Measurements from ENCODE around the gene GTF2F1. TPM values are rescaled to one million over a fixed set of nuclear protein-coding genes. Genes with fewer than 3 reads are reported as not detected.
"Not testable (repeated sequence)": the region's sequence is repeated elsewhere in the genome, so short reads cannot be mapped to it uniquely, and the experiment has no call there.

Gene GTF2F1
- total and polyA plus RNA-seq, 5 donors = 30.8 to 39.8 (median 33.8) TPM

GRCh38 chr19:6402837-6403608, 10.1 kb upstream of the GTF2F1 start:
- intact Hi-C loops (cut with DNase I) = no loop called here
- H3K27ac ChIP-seq (ENCODE audit: low read length) = no peak overlapping the region
- whole genome bisulfite sequencing = 52% methylated on average over 22 of the region's 22 CpGs
- H3K4me3 ChIP-seq (ENCODE audit: low read length) = no peak overlapping the region
- H3K27me3 ChIP-seq (ENCODE audit: control insufficient read depth, insufficient read depth) = no peaks in the 10 kb centered on the region
- H3K4me1 ChIP-seq (ENCODE audit: control insufficient read depth, insufficient read depth, low read length) = no peaks in the 10 kb centered on the region
- ATAC-seq (peak; percentile 63 to 69), DNase-seq (peak in 2 of 3 donors; percentile 76 to 81)
- H3K9me3 ChIP-seq (ENCODE audit: control insufficient read depth, low read length) = no peaks in the 10 kb centered on the region

DNA sequence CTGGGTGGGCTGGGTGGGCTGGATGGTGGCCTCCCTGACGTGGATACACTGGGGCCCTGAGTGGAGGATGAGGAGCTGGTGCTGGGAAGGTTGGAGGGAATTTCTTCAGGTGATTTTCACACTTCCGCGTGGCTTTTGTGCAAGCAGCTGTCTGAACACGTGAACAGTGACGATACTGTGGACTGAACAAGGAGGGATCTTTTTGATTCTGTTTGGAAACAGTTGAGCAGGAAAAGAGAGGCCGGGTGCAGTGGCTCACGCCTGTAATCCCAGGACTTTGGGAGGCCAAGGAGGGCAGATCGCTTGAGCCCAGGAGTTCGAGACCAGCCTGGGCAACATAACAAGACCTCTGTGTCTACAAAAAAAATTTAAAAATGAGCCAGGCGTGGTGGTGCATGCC, 9.1 kb upstream of the GTF2F1 start:
- no peak for ATAC-seq
- no peak overlapping the region for H3K4me3 ChIP-seq (ENCODE audit: low read length)
- no peaks in the 10 kb centered on the region for H3K4me1 ChIP-seq (ENCODE audit: control insufficient read depth, insufficient read depth, low read length)
- H3K9me3 ChIP-seq (ENCODE audit: control insufficient read depth, low read length) = no peaks in the 10 kb centered on the region
- no peaks in the 10 kb centered on the region for H3K27me3 ChIP-seq (ENCODE audit: control insufficient read depth, insufficient read depth)
- no peak overlapping the region for H3K27ac ChIP-seq (ENCODE audit: low read length)
- intact Hi-C loops (cut with DNase I) = no loop called here
- 91% methylated on average over 10 of the region's 10 CpGs for WGBS
- no peak for DNase-seq

DNA sequence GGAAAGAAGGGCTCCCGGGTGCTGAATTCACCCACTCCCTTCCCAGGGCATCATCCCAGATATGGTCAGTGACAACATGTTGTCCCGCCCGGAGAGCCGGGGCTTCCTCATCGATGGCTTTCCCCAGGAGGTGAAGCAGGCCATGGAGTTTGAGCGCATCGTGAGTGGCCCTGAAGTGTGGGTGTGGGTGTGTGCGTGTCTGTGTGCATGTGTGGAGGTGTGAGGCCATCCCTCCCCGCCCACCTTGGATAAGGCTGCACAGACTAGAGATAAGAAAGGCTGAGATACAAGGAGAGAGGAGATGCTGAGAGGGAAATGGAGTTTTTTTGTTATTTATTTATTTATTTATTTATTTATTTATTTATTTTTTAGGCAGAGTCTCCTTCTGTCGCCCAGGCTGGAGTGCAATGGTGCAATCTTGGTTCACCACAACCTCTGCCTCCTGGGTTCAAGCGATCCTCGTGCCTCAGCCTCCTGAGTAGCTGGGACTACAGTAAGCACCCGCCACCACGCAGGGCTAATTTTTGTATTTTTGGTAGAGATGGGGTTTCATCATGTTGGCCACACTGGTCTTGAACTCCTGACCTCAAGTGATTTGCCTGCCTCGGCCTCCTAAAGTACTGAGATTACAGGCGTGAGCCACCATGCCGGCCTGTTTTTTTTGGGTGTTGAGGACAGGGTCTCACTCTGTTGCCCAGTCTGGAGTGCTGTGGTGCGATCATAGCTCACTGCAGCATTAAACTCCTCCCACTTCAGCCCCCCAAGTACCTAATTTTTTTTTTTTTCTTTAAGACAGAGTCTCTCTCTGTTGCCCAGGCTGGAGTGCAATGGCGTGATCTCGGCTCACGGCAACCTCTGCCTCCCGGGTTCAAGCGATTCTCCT, 7.3 kb upstream of the GTF2F1 start:
- H3K4me1 ChIP-seq (ENCODE audit: control insufficient read depth, insufficient read depth, low read length); DNase-seq; H3K4me3 ChIP-seq (ENCODE audit: low read length); ATAC-seq; H3K27me3 ChIP-seq (ENCODE audit: control insufficient read depth, insufficient read depth); intact Hi-C loops (cut with DNase I); H3K27ac ChIP-seq (ENCODE audit: low read length); H3K9me3 ChIP-seq (ENCODE audit: control insufficient read depth, low read length): not testable (repeated sequence)
- WGBS = 91% methylated on average over 23 of the region's 23 CpGs

GRCh38 chr19:6396305-6396704, 3.3 kb upstream of the GTF2F1 start:
- no peak for ATAC-seq
- 92% methylated on average over 12 of the region's 12 CpGs for WGBS

GRCh38 chr19:6394831-6395230, 1.9 kb upstream of the GTF2F1 start:
- Histone ChIP-seq H3K4me3 (ENCODE audit: low read length) (no peak overlapping the region), H3K4me1 (ENCODE audit: control insufficient read depth, insufficient read depth, low read length) (peaks cover 4% of the 10 kb centered on the region), H3K9me3 (ENCODE audit: control insufficient read depth, low read length) (no peaks in the 10 kb centered on the region), H3K27ac (ENCODE audit: low read length) (no peak overlapping the region), H3K27me3 (ENCODE audit: control insufficient read depth, insufficient read depth) (no peaks in the 10 kb centered on the region)
- DNase-seq (no peak), ATAC-seq (no peak)
- intact Hi-C loops (cut with DNase I) = no loop called here
- WGBS = 89% methylated on average over 3 of the region's 3 CpGs

More at GRCh38 chr19:6396305-6396704, 3.3 kb upstream of the GTF2F1 start:
- no peak overlapping the region for H3K27ac ChIP-seq (ENCODE audit: low read length)
- peak in 1 of 3 donors; percentile 32 for DNase-seq
- intact Hi-C loops (cut with DNase I) = no loop called here
- H3K9me3 ChIP-seq (ENCODE audit: control insufficient read depth, low read length) = no peaks in the 10 kb centered on the region
- H3K4me1 ChIP-seq (ENCODE audit: control insufficient read depth, insufficient read depth, low read length) = peaks cover 4% of the 10 kb centered on the region
- H3K27me3 ChIP-seq (ENCODE audit: control insufficient read depth, insufficient read depth) = no peaks in the 10 kb centered on the region
- H3K4me3 ChIP-seq (ENCODE audit: low read length) = no peak overlapping the region

DNA sequence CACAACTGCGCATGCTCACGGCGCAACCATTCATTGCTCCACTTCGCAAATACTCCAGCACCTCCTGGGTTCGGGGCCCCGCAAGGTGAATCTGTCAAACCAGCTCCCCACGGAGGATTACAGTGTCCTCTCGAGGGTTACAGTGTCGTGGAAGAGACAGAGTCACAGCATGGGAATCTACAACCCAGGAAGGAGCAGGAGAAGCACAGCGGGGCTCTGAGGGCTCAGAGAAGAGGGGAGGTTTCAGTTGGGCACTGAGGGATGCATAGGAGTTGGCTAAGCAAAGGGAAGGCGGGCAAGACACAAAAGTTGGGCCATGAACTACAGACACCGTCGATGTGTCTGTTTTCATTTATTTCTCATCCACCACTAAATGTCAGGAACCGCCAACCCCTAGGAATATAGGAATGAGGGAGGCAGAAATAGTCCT, 1.0 kb upstream of the GTF2F1 start:
- no peaks in the 10 kb centered on the region for H3K9me3 ChIP-seq (ENCODE audit: control insufficient read depth, low read length)
- H3K4me1 ChIP-seq (ENCODE audit: control insufficient read depth, insufficient read depth, low read length) = peaks cover 4% of the 10 kb centered on the region
- intact Hi-C loops (cut with DNase I) = no loop called here
- peak overlapping the region; percentile 61 for H3K27ac ChIP-seq (ENCODE audit: low read length)
- DNase-seq = no peak
- WGBS = 28% methylated on average over 14 of the region's 14 CpGs
- ATAC-seq = no peak
- peak overlapping the region; percentile 76 for H3K4me3 ChIP-seq (ENCODE audit: low read length)
- no peaks in the 10 kb centered on the region for H3K27me3 ChIP-seq (ENCODE audit: control insufficient read depth, insufficient read depth)

- intact Hi-C loops (cut with DNase I) = no loop called here
- ATAC-seq (no peak), DNase-seq (no peak)
- H3K27me3 ChIP-seq (ENCODE audit: control insufficient read depth, insufficient read depth) = no peaks in the 10 kb centered on the region
- H3K4me3 ChIP-seq (ENCODE audit: low read length) = peak overlapping the region; percentile 76
- no peaks in the 10 kb centered on the region for H3K9me3 ChIP-seq (ENCODE audit: control insufficient read depth, low read length)
- peaks cover 4% of the 10 kb centered on the region for H3K4me1 ChIP-seq (ENCODE audit: control insufficient read depth, insufficient read depth, low read length)
- WGBS = 7% methylated on average over 30 of the region's 30 CpGs
- peak overlapping the region; percentile 61 for H3K27ac ChIP-seq (ENCODE audit: low read length)
Measured at GRCh38 chr19:6392221-6393073, 517 bp downstream of the GTF2F1 start.

DNA sequence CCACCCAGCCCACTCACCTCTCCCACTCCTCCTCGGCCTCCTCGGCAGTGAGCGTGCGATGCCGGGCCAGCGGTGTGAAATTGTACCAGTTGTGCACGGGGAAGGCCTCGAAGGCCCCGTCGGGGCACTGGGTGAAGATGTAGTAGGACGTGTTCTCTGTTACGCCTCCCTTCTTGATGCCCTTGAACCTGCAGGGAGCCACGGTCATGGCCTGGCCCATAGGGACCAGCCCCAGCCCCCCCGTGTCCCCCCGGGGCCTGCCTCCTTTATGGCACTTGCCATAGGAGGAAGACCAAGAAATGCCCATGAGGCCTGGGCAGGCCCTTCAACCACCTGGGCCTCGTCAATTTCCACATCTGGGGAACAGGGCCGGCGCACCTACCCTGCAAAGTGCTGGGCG, 5.6 kb downstream of the GTF2F1 start:
- H3K27me3 ChIP-seq (ENCODE audit: control insufficient read depth, insufficient read depth) = no peaks in the 10 kb centered on the region
- peaks cover 3% of the 10 kb centered on the region for H3K4me1 ChIP-seq (ENCODE audit: control insufficient read depth, insufficient read depth, low read length)
- ATAC-seq (no peak), DNase-seq (no peak)
- H3K27ac ChIP-seq (ENCODE audit: low read length) = no peak overlapping the region
- H3K9me3 ChIP-seq (ENCODE audit: control insufficient read depth, low read length) = no peaks in the 10 kb centered on the region
- 95% methylated on average over 19 of the region's 19 CpGs for WGBS
- no peak overlapping the region for H3K4me3 ChIP-seq (ENCODE audit: low read length)
- intact Hi-C loops (cut with DNase I) = no loop called here

- Histone ChIP-seq H3K27me3 (ENCODE audit: control insufficient read depth, insufficient read depth) (no peaks in the 10 kb centered on the region), H3K4me3 (ENCODE audit: low read length) (no peak overlapping the region), H3K9me3 (ENCODE audit: control insufficient read depth, low read length) (no peaks in the 10 kb centered on the region), H3K27ac (ENCODE audit: low read length) (no peak overlapping the region), H3K4me1 (ENCODE audit: control insufficient read depth, insufficient read depth, low read length) (no peaks in the 10 kb centered on the region)
- ATAC-seq (no peak), DNase-seq (no peak)
- intact Hi-C loops (cut with DNase I) = no loop called here
- 96% methylated on average over 4 of the region's 4 CpGs for WGBS
Measured at GRCh38 chr19:6384381-6384780, 8.6 kb downstream of the GTF2F1 start.

- Histone ChIP-seq H3K9me3 (ENCODE audit: control insufficient read depth, low read length) (no peaks in the 10 kb centered on the region), H3K4me3 (ENCODE audit: low read length) (no peak overlapping the region), H3K27me3 (ENCODE audit: control insufficient read depth, insufficient read depth) (no peaks in the 10 kb centered on the region), H3K4me1 (ENCODE audit: control insufficient read depth, insufficient read depth, low read length) (no peaks in the 10 kb centered on the region), H3K27ac (ENCODE audit: low read length) (no peak overlapping the region)
- 94% methylated on average over 19 of the region's 19 CpGs for WGBS
- ATAC-seq = no peak
- intact Hi-C loops (cut with DNase I) = no loop called here
- DNase-seq = no peak
Measured at GRCh38 chr19:6383188-6383587, 9.8 kb downstream of the GTF2F1 start.
